Measurements from ENCODE around the gene CCDC24.

DNA sequence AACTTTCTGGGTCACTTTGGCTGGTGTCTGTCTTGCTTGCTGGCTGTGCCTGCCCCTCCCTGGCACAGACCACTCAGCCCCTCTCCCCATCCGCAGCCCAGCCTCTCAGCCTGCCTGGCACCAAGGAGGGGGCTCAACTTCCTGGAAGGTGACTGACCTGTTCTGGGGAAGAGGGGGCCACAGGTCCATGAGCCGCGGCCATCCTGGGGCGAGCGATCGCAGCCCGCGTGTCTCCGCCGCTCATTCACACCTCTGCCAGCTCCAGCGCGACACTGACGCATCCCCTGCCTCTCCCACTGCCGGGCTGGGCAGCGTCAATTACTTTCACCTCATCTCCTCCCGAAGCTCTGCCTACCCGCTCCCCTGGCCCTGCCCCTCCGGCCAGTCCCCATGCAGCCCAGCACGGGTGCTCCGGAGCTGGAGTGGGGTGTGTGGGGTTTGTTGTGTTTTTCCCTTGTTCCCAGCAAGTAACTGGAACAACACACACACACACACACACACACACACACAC, 25.5 kb downstream of the CCDC24 start:
- TF ChIP-seq RAD21 (IDR thresholded peaks at IDR 0.05; ENCODE audit: low read length) (no peak), CTCF (conservative IDR thresholded peaks at IDR 0.05; ENCODE audit: low read depth, low read length) (no peak), RCOR1 (IDR thresholded peaks at IDR 0.05; ENCODE audit: insufficient replicate concordance, low read length) (no peak), MAZ (IDR thresholded peaks at IDR 0.05; ENCODE audit: borderline replicate concordance, low read depth, low read length) (no peak), MXI1 (IDR thresholded peaks at IDR 0.05; ENCODE audit: borderline replicate concordance, low read depth, low read length) (no peak)
